HG03045 (cell line): ENCODE results near the gene CHST7.
"Not testable (repeated sequence)": the region's sequence is repeated elsewhere in the genome, so short reads cannot be mapped to it uniquely, and the experiment has no call there.

ENCODE experiments used
- ATAC-seq: cut with Tn5 transposase; IDR thresholded peaks from one replicate; pipeline ENCODE4 v1.9.1; 2021; ENCODE audit warnings: mild to moderate bottlenecking, moderate library complexity; ENCODE audit not compliant: unreplicated experiment

CHST7 gene, protein sequence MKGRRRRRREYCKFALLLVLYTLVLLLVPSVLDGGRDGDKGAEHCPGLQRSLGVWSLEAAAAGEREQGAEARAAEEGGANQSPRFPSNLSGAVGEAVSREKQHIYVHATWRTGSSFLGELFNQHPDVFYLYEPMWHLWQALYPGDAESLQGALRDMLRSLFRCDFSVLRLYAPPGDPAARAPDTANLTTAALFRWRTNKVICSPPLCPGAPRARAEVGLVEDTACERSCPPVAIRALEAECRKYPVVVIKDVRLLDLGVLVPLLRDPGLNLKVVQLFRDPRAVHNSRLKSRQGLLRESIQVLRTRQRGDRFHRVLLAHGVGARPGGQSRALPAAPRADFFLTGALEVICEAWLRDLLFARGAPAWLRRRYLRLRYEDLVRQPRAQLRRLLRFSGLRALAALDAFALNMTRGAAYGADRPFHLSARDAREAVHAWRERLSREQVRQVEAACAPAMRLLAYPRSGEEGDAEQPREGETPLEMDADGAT

DNA sequence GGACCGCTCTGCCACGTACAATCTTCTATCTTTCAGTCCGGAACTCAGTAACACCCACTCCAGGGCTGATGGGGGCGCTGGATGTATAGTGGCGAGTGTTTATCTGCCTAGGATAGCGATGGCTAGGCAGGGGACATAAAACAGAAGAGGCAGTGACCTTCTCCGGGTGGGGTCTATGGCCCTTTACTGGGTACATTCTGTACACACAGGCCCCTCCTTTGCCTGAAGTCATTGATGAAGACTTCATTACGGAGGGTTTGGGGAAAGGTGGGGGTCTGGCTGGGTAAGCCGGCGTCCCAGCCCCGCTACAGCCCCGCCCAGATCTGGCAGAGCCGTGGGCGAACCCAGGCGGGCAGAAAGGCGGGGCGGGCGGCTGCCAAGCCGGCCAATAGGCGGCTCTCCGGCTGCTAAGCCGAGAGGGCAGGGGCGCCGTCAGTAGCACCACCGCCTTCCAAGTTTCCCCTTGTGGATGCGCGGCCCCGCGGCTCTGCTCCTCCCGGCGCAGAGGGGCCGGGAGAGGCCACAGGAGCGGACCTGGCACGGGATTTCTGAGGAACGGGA lies at the start of gene CHST7:
Gene CHST7, plus strand, starts transcription at position 435 of the 561 bp plus-strand sequence. CDS start 167 bp downstream, outside the sequence.
- peak; percentile 53 for ATAC-seq

DNA sequence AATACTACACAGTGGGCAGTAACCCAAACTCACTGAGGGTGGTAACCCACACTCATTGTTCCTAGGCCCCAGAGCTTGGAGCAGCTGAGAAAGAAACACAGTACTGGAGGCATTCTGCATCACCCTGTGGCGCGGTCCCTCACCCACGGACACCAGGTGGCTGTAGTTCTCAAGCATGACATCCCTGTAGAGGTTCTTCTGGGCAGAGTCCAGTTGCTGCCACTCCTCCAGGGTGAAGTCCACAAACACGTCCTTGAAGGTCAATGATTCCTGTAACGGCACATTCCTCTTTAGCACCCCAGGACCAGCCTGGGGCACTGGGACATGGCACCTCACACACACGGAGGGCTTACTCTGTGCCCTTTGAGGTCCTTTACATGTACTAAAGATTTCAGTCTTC lies 44.9 kb upstream of the CHST7 start:
- ATAC-seq: not testable (repeated sequence)

DNA sequence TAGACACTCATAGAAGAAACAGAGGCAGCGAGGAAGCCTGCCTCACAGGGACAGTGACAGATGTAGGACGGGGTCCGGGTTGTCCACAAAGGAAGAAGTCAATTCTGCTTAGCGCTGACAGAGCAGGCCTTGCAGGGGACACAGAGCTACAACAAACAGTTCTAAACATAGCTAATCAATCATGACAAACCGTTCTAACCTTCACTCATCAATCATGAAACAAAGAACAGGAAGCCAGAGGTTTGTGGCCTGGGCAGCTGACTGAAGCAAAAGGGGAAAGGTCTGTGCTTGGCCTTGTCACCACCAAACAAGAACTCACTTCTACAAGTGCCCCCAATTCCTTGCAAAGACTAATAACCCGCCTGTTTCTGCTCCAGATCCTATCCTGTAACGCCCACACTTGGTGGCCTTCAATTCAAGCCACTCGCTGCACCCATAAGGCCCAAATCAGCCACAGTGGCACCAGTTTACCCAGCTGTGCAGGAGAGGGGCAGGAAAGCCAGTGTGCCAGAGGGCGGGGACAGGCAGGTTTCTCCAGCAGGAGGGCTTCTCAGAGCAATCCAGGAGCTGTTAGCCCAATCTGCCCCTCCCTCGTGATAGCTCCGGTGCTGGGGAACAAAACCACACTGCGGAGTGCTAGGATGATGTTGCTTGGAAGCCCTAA lies 43.7 kb upstream of the CHST7 start:
- ATAC-seq: not testable (repeated sequence)

GRCh38 chrX:46530404-46530908 lies 43.1 kb upstream of the CHST7 start:
- not testable (repeated sequence) for ATAC-seq

- ATAC-seq: no peak
These were observed 42.1 kb upstream of the CHST7 start for GRCh38 chrX:46531442-46531841.

- no peak for ATAC-seq
These were observed 30.1 kb upstream of the CHST7 start for GRCh38 chrX:46543441-46543840.

GRCh38 chrX:46544527-46544926 lies 29.0 kb upstream of the CHST7 start:
- not testable (repeated sequence) for ATAC-seq

- ATAC-seq: peak; percentile 89
These were observed 28.2 kb upstream of the CHST7 start, which contains the start of gene ZNF674 for GRCh38 chrX:46545111-46546005. TSS of gene ZNF674 (minus strand) at chrX:46545421. CDS start at chrX:46542087, 3,334 bp downstream.

GRCh38 chrX:46547857-46548256 lies 25.7 kb upstream of the CHST7 start:
- ATAC-seq: no peak

DNA sequence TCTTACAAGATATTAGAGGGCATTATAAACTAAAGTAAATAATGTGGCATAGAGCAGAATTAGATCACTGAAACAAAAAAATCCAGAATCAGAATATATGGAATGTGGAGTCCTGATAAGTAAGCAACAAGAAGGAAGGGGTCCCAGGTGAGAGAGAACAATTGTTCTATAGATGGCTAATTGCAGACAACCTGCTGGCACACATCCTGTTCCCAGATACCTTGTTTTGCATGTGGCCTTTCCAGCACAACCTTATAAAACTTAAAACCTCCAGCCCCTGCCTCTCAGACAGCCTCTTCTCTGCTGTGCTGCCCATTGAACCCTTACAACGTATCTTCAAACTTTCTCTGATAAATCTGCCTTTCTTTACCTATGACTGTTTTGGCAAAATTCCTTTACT lies 23.7 kb upstream of the CHST7 start:
- ATAC-seq: no peak

DNA sequence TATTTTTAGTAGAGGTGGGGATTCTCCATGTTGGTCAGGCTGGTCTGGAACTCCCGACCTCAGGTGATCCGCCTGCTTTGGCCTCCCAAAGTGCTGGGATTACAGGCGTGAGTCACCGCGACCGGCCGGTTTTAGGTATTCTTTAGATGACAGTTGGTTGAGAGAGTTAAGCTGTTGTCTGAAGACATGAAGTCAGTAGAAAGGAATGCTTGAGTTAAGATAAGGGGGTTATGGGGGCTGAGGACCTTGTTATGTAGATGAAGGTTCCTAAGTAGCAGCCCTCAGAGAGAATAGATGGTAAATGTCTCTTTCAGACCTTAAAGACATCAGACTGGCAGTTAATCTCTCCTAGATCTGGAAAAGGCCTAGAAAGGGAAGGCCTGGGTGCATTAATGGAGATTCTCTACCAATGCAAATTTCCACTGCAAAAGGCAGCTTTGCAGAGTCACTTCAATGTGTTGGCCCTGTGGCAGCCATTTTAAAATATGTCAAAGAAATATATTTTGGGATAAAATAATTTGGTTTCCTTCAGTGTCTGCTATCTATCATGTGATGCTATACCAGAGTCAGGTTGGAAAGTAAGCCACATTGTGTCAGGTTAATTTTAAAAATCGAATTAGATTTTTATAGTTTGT lies 22.0 kb upstream of the CHST7 start:
- no peak for ATAC-seq

- no peak for ATAC-seq
These were observed 19.6 kb upstream of the CHST7 start for GRCh38 chrX:46553935-46554334.

- ATAC-seq: no peak
These were observed 18.6 kb upstream of the CHST7 start for GRCh38 chrX:46554942-46555341.

- ATAC-seq: no peak
These were observed 14.5 kb upstream of the CHST7 start for GRCh38 chrX:46559062-46559461.

DNA sequence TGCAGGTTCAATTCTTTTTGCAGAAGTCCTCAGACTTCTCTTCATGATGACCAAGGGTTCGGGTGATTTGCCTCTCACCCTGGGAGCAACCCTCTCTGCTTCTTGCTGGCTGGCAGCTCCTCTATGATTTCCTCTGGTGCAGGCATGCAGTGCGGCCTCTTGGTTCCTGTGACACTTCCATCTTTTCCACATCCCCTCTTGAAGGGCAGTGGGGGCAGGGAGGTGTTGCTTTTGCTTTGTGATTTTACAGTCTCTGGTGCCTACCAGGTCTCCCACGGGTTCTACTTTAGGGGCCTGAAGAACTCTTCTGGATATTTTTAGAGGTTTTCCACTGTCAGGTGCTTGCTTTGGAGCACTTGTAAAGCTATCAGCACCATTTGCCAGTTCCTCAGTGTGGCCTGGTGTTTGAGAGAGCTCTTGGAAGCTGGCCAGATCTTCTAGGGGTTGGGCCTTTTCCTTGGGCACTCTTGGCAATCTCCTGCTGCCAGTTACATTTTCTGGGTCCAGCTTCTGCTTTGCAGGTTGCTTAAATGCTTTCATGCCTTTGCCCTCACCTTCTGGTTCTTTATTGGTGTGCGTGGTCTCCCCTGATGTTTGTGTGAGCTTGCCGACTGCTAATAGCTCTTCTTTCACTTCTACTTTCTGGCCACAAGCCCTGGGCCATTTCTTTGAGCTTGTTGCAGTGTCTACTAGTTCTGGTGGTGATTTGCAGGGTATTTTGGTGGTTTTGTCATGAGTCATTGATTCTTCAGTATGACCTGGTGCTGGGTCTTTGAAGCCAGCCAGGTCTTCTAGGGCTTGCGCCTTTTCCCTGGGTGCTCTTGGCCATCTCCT lies 11.5 kb upstream of the CHST7 start:
- ATAC-seq: peak; percentile 97

DNA sequence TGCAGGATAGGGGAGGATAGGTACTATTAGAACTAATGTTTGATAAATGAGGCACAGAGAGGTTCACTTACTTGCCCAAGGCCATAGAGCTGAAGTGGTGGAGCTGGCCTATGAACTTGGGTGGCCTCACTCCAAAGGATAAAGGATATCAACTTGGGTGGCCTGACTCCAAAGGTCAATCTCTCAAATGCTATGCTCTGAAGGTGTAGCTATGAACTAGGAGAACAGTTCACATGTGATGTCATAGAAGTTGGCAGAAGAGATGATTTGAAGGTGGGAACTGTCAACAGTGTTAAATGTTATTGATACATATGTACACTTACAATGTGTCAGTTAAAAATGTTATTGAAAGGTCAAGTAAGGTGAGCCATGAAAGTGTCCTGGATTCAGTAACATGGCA lies 6.2 kb upstream of the CHST7 start:
- ATAC-seq: no peak

DNA sequence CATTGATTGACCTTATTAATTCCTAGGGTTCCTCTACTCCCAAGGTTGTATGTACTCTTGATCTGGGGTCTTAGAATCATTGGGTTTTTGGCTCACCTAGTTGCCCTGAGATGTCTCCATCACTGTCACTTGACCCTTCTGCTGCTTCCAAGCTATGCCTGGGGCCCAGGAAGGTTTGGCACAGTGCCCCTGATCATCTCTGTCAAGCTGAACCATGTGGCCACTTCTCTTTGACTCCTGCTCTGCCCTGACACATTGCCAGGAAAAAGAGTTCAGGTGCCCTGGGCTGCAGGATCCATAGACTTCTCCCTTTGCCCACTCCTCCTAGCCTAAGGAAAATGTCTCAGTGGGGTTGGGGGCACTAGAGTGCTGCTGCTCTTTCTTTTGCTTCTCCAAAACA lies 3.9 kb upstream of the CHST7 start:
- ATAC-seq: no peak

DNA sequence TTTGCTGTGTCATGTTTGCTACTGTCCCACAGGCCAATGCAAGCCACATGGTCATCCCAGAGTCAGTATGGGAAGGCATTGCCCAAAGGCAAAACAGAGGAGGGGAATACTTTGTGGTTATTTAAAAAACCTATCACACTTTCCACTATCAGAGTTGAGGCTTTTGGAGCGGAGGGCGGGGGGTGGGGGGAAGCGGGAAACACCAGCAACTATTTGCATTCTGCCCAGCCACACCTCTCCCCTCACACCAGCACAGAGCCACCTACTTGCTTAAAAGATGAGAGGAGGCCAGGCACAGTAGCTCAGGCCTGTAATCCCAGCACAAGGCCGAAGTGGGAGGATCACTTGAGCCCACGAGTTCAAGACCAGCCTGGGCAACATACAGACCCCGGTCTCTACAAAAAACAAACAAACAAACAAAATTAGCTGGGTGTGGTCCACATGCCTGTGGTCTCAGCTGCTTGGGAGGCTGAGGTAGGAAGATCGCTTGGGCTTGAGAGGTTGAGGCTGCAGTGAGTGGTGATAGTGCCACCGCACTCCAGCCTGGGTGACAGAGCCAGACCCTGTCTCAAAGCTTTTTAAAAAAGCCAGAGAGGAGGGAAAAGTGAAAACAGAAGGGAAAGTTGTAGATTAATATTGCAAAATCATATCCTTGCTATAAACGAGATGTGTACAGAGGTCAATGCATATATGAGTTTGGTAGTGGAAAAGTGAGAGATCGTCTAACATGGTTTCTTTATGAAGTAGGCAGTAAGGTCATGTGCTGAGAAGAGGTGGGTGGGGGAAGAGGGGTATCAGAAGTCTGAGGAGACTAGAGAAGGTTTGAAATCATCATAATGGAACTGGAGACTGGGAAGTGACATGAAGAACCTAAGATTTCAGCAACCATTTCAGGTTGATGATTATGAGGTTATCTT lies 1.9 kb upstream of the CHST7 start:
- no peak for ATAC-seq
